DOHH2 (cell line): Measurements from ENCODE around the gene SIX3.

Experiments
- H3F3A ChIP-seq: fragments of 200-600 bp; sonication (generic), shearing (Covaris generic); 2 replicates; pipeline ENCODE4 v1.6.0; 2016; ENCODE audit warnings: antibody characterized with exemption, mild to moderate bottlenecking; ENCODE audit not compliant: control insufficient read depth, insufficient read depth
- H3K27ac ChIP-seq: fragments of 200-600 bp; sonication (generic); 2 replicates; pipeline ENCODE4 v1.5.1; 2014; ENCODE audit warnings: low read depth, mild to moderate bottlenecking, low read length, moderate library complexity
- H3K27me3 ChIP-seq: fragments of 200-600 bp; sonication (generic); 2 replicates; pipeline ENCODE4 v1.6.1; 2014; ENCODE audit warnings: mild to moderate bottlenecking, low read length, mixed read lengths; ENCODE audit not compliant: control insufficient read depth
- H3K36me3 ChIP-seq: fragments of 200-600 bp; sonication (generic); 2 replicates; pipeline ENCODE4 v1.6.1; 2014; ENCODE audit warnings: mild to moderate bottlenecking, low read length, moderate library complexity, mixed read lengths; ENCODE audit not compliant: control insufficient read depth
- H3K4me1 ChIP-seq: fragments of 200-600 bp; sonication (generic); 2 replicates; pipeline ENCODE4 v1.6.1; 2014; ENCODE audit warnings: mild to moderate bottlenecking, low read length, mixed read lengths; ENCODE audit not compliant: control insufficient read depth
- H3K4me2 ChIP-seq: fragments of 200-600 bp; sonication (generic); 2 replicates; pipeline ENCODE4 v1.6.0; 2014; ENCODE audit warnings: mild to moderate bottlenecking, low read length, moderate library complexity
- H3K4me3 ChIP-seq: fragments of 200-600 bp; sonication (generic); 2 replicates; pipeline ENCODE4 v1.5.1; 2014; ENCODE audit warnings: mild to moderate bottlenecking, low read length, mixed read lengths
- H3K79me2 ChIP-seq: fragments of 200-600 bp; sonication (generic); 2 replicates; pipeline ENCODE4 v1.6.1; 2014; ENCODE audit warnings: mild to moderate bottlenecking, low read length, mixed read lengths; ENCODE audit not compliant: control insufficient read depth
- H3K9me2 ChIP-seq: fragments of 200-600 bp; sonication (generic); replicated peaks from 2 replicates; pipeline ENCODE4 v1.6.1; 2014; ENCODE audit warnings: mild to moderate bottlenecking, low read length, mixed read lengths; ENCODE audit not compliant: control insufficient read depth
- H3K9me3 ChIP-seq: fragments of 200-600 bp; sonication (generic); 2 replicates; pipeline ENCODE4 v1.6.1; 2014; ENCODE audit warnings: antibody characterized with exemption, low read length, mixed read lengths; ENCODE audit not compliant: control insufficient read depth, insufficient read depth
- H4K20me1 ChIP-seq: fragments of 200-600 bp; sonication (generic); 2 replicates; pipeline ENCODE4 v1.6.0; 2014; ENCODE audit warnings: low read depth, mild to moderate bottlenecking, antibody characterized with exemption, low read length, moderate library complexity; ENCODE audit not compliant: control insufficient read depth, insufficient read depth
- CTCF ChIP-seq: fragments of 200-600 bp; sonication (generic); IDR thresholded peaks from one replicate; pipeline ENCODE4 v1.5.1; 2014; ENCODE audit warnings: antibody characterized with exemption, mild to moderate bottlenecking, low read depth, low read length; ENCODE audit not compliant: poor library complexity, severe bottlenecking
- EZH2phosphoT487 ChIP-seq: fragments of 200-600 bp; sonication (generic); IDR thresholded peaks from 2 replicates; pipeline ENCODE4 v1.6.1; 2017; ENCODE audit warnings: borderline replicate concordance, mild to moderate bottlenecking, antibody characterized with exemption, low read length, moderate library complexity, mixed read lengths

Gene SIX3

DNA sequence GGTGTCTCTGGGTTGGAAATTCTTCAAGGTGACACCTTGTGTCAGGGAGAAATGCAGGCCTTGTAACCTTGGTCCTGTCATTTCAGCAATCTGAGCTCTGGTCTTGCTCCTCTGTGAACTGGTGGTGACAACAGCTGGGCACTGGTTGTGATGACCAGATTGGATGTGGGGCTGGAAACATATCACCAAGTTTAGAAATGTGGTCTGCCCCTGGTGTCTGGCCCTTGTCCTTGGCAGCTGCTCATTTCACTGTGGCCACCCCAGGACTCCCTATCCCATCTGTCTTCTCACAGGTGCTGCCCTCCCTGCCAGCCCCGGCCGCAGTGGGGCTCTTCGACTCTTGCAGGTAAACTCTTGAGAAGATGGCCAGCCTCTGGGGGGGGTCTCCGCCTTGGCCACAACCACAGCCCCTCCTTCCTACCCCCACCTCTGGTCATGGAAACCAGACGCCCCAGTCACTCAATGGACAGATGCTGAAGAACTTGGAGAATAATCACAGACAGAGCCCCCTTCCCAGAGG, 20.7 kb downstream of the SIX3 start:
- Histone ChIP-seq H3K9me2 (no peaks in the 10 kb centered on the region), H3F3A (no peaks in the 10 kb centered on the region)

GRCh38 chr2:44964752-44965236, 23.3 kb downstream of the SIX3 start:
- H3K36me3 ChIP-seq: no peaks in the 10 kb centered on the region
- no peaks in the 10 kb centered on the region for H3K27me3 ChIP-seq
- no peak overlapping the region for H3K4me2 ChIP-seq
- TF ChIP-seq CTCF (peak; percentile 47), EZH2phosphoT487 (no peak)
- H3K79me2 ChIP-seq: no peaks in the 10 kb centered on the region
- H3K4me1 ChIP-seq: no peaks in the 10 kb centered on the region
- H3F3A ChIP-seq: no peaks in the 10 kb centered on the region
- H3K4me3 ChIP-seq: no peak overlapping the region
- H3K9me2 ChIP-seq: no peaks in the 10 kb centered on the region
- H4K20me1 ChIP-seq: no peaks in the 10 kb centered on the region
- no peaks in the 10 kb centered on the region for H3K9me3 ChIP-seq
- H3K27ac ChIP-seq: no peak overlapping the region

More for the DNA sequence above, 20.7 kb downstream of the SIX3 start:
- Histone ChIP-seq H3K27me3 (no peaks in the 10 kb centered on the region), H3K79me2 (no peaks in the 10 kb centered on the region), H3K4me2 (no peak overlapping the region), H3K36me3 (no peaks in the 10 kb centered on the region), H3K4me3 (no peak overlapping the region), H3K9me3 (no peaks in the 10 kb centered on the region), H3K27ac (no peak overlapping the region), H4K20me1 (no peaks in the 10 kb centered on the region), H3K4me1 (no peaks in the 10 kb centered on the region)
- TF ChIP-seq EZH2phosphoT487: no peak
- no peak for TF ChIP-seq CTCF

- no peaks in the 10 kb centered on the region for H3K79me2 ChIP-seq
- H4K20me1 ChIP-seq: no peaks in the 10 kb centered on the region
- H3K9me2 ChIP-seq: no peaks in the 10 kb centered on the region
- no peaks in the 10 kb centered on the region for H3K27me3 ChIP-seq
- H3F3A ChIP-seq: no peaks in the 10 kb centered on the region
- H3K4me3 ChIP-seq: no peak overlapping the region
- no peak overlapping the region for H3K4me2 ChIP-seq
- TF ChIP-seq CTCF (no peak), EZH2phosphoT487 (no peak)
- H3K27ac ChIP-seq: no peak overlapping the region
- no peaks in the 10 kb centered on the region for H3K9me3 ChIP-seq
- H3K36me3 ChIP-seq: no peaks in the 10 kb centered on the region
- no peaks in the 10 kb centered on the region for H3K4me1 ChIP-seq
Observed at GRCh38 chr2:44965684-44966083, 24.2 kb downstream of the SIX3 start.
